ENCODE results near the gene DPY19L3.
"Not testable (repeated sequence)": the region's sequence is repeated elsewhere in the genome, so short reads cannot be mapped to it uniquely, and the experiment has no call there.

DPY19L3 gene

DNA sequence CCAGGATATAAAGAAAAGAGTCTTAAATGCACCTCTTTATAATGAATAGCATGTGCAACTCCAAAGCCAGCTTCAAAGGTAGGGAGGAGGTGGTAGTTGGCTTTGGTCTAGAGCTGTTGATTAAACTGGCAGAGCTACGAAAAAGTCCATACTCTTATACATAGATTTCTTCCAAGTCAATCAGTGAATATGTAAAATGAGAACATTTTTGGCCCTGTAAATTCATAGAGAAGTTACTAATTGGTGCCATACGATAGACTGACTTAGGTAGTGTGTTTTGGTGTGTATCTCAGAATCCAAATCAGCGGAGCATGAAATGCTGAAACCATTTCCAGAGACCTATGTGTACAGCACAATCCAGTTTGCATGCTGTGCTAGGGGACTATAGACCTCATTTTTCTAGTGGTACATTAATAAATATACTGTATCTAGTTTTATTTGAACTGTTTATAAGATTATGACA is 17.1 kb upstream of the DPY19L3 start:
- in situ Hi-C loops (cut with MboI; ENCODE audit: low sequenced_read_pairs), result no loop called here

DNA sequence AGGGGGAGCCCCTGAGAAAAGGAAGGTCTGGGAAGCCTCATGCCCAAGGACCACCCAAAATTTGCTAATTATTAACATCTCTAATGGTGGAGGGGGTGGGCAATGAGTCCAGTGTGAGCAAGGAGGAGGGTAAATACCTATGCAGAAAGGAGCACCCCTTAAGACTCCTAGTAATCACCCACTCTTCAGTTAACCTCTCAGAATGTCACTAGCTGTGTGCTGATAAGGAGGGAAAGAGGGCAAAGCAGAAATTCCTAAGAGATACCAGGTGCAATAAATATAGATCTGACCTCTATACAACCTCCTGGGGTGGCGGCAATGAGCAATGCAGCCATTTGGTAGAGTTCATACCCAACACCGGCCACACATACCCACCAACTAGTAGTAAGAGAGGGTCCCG is 12.7 kb upstream of the DPY19L3 start:
- in situ Hi-C loops (cut with MboI; ENCODE audit: low sequenced_read_pairs), result no loop called here

DNA sequence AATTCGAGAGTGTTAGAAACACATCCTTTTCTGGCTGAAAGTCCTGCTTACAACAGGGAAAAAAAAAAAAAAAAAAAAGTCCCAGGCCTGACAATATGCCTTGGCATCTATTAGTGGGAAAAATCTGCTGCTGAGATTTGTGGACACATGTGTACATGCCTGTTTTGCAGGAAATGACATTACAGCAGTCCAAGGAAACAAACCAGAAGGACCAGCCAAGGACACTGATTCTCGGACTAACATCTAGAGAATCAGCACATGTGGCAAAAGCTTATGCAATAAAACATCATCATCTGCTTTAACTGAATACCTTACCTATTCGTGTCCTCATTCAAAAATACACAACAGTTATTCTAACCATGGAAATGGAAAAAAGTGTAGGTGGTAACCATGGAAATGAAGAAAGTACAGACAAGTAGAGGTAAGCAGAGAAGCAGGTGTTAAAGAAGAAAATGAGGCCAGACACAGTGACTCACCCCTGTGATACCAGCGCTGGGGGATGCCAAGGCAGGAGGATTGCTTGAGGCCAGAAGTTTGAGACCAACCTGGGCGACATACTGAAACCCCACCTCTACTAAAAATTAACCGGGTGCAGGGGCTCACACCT is 9.4 kb upstream of the DPY19L3 start:
- in situ Hi-C loops (cut with MboI; ENCODE audit: low sequenced_read_pairs), result no loop called here

DNA sequence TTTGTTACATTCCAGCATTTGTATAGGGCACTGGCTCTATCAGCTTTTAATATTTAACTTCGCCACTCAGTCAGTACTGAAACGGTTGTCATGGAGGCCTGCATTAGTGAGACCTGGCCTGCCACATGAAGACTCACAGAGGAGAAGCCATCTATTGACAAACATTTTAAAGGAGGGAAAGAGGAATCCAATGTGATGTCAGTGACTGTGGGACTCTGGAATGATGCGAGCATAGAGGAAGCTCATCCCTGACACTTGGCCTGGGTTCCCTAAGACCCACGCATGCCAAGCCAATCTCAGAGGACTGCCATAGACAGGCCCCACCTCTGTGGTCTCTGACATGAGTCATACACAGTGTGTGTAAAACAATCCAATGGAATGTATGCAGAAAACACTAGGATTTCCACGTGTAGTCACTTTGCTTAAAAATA is 7.9 kb upstream of the DPY19L3 start:
- in situ Hi-C loops (cut with MboI; ENCODE audit: low sequenced_read_pairs), result no loop called here

DNA sequence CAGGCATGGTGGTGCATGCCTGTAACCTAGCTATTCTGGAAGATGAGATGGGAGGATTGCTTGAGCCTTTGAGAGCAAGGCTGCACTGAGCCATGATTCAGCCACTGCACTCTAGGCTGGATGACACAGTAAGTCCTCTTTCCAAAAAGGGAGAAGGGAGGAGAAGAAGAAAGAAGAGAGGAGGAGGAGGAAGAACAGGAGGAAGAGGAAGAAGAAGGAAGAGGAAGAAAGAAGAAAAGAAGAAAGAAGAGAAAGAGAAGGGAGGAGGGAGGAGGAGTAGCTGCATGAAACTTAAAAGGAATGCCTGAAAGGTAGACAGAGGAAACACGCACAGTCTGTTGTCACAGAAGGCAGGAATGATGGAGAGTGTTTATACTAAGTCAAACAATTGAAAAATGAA is 3.6 kb upstream of the DPY19L3 start:
- in situ Hi-C loops (cut with MboI; ENCODE audit: low sequenced_read_pairs), result no loop called here

DNA sequence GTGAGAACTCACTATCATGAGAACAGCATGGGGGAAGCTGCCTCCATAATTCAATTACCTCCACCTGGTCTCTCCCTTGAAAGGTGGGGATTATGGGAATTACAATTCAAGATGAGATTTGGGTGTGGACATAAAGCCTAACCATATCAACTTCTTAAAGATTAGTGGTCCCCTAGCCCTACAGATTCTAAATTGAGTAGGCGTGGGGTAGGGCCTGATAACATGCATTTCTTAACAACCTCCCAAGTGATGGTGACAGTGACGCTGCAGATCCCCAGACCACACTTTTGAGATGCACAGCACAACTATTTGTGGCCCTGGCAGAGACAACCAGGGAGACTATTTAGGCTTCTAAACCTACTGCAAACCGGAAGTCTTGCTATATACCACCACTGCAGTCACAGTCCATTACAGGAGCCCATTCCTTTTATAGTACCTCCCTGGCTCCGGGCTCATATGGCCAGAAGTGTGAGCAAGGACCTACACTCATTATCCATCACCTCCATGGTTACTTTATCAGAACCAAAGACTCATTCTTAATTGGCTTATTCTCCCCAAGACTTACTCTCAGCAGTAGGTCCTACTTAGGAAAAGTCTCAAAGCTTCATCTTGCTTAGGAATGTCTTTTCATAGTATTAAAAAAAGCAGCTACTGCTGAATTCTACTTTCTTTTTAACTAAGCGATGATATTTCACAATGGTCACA is 2.1 kb upstream of the DPY19L3 start:
- in situ Hi-C loops (cut with MboI; ENCODE audit: low sequenced_read_pairs), result no loop called here

DNA sequence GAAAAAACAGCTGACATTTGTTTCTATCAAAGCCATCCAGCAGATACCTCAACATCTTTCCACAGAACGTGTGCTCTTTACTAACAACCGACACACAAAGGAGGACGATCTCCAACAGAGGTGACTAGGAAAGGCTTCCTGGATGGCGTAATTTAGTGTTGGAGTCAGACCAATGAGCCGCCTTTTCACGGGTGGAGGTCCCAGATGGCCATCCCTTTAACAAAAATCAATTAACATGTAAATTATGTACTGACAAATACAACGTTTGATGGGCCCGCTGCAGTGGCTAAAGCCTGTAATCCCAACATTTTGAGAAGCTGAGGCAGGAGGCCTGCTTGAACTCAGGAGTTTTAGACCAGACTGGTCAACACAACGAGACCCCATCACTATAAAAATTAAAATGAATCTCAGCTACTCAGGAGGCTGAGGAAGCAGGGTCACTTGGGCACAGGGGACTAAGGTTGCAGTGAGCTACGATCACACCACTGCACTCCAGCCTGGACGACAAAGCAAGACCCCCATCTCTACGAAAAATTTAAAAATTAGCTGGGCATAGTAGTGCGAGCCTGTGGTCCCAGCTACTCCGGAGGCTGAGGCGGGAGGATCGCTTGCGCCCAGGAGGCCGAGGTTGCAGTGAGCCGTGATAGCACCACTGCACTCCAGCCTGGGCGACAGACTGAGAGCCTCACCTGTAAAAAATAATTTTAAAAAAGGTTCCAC is 1.2 kb upstream of the DPY19L3 start:
- in situ Hi-C loops (cut with MboI; ENCODE audit: low sequenced_read_pairs), result no loop called here

DNA sequence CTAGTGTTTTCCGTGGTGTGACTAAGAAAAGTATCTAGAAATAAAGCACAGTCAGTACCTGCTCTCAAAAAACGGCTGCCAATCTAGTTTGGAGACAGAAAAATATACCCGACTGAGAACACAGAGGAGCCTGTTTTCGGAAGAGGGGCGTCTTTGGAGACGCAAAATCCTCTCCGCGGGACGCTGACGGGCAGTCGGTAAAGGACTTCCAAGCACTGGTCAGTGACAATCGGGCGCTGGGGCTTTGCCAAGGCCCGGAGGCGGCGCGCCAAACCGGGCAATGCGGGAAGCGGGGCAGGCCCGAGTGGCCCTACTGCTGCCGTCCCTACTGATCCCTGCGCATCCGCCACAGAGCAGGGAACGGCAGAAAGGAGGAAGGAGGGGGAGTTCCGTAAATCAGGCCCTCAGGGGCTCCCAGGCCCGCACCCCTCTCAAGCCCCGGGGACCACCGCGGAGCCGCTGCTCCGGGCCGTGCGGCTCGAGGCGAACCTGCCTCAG is 588 bp upstream of the DPY19L3 start:
- in situ Hi-C loops (cut with MboI; ENCODE audit: low sequenced_read_pairs), result no loop called here

DNA sequence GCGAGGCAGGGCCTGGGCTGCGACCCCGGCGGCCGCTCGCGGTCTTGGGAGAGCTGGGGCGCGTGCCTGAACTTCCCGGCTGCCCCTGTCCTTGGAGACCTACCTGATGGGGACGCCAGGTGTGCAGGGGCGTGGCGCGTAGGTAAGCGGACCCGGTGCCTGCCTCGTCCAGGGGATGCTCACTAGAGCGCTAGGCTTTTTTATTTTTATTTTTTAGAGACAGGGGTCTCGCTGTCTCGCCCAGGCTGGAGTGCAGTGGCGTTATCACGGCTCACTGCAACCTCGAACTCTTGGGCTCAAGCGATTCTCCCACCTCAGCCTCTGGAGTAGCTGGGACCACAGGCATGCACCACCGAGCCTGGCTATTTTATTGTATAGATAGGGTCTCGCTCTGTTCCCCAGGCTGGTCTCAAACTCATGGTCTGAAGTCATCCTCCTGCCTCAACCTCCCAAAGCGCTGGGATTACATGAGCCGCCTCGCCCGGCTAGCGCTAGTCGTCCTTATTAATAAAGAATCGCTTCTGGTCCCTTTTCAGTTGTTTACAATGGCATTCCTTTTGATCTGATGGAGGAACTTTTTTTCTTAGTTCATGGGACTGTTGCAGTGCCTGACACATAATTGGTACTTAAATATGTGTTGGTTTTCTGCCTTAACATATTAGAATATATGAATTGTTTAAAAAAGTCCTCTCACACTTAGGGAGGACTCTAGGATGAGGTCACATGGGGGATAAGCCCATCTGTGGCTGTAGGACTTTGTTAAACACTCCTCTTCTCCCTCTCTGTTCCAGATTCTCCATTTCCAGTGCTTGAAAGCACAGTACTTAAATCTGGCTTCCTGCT is 812 bp downstream of the DPY19L3 start:
- in situ Hi-C loops (cut with MboI; ENCODE audit: low sequenced_read_pairs), result no loop called here

DNA sequence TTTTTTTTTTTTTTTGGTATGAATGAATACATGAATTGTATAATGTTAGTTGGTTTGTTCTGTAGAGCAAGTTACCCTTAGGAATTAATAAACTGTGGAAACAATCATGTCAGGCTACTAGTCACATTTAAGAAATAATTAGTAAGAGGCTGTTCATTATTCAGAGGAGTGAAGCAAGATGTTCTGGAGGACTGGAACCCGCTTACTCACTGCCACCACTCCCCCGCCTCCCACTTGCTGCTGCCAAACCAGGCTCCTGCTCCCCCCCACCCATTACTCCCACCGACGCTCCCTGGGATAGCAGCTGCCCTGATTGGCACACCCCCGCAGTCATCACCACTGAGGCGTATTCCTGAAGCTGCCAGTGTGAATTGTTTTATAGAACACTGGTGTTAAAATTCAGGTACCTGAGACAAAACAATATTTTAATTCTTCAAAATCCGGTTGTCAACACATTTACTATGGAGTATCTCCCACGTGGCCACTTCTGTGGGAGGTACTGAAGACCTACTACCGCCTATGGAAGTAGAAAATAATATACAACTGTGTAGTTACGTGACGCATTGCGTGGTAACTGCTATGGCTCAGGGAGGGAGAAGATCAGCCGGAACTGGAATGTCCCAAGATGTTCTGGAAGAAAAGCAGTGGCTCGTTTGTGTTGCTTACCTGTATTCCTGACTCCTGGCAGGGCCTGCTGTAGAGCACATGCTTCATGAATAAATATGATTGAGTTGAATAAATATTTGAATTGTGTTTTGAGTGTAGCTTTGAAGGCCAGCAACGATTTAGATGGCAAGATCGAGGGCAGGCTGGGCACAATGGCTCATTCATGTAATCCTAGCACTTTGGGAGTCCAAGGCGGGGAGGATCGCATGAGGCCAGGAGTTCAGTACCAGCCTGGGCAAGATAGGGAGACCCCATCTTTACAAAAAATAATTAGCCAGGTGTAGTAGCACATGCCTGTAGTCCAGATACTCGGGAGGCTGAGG is 1.7 kb downstream of the DPY19L3 start:
- in situ Hi-C loops (cut with MboI; ENCODE audit: low sequenced_read_pairs), result no loop called here

DNA sequence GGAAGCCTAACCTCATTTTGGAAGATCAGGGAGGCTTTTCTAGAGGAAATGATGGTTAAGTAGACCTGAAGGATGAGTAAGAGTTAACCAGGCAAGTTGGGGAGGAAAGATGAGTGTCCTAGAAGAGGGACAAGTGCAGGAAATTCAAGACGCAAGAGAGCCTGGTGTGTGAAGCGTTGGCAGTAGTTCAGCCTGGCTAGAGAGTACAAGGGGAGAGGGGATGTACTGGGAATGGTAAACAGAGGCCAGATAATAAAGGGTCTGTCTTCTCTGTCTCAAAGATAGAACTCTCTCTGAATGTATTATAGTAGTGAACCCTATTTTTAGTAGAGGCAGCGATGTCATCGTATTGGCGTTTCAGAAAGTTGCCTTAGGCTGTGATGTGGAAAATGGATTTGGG is 9.7 kb downstream of the DPY19L3 start:
- in situ Hi-C loops (cut with MboI; ENCODE audit: low sequenced_read_pairs), result no loop called here

DNA sequence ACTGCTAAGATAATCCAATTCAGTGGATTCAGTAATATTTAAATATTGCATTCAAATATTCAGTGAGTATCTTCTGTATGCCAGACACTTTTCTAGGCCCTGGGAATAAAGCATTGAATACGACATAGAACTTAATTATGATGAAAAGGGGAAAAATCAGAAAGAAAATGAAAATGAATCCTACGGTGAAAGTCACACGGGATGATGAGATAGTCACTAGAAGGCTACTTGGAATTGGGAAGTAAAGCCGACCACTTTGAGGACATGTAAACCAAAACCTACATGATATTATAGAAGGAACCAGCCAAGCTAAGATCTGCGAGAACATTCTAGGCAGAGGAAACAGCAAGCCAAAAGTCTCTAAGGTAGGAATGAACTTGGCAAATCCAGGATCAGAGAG is 10.1 kb downstream of the DPY19L3 start:
- in situ Hi-C loops (cut with MboI; ENCODE audit: low sequenced_read_pairs), result no loop called here

DNA sequence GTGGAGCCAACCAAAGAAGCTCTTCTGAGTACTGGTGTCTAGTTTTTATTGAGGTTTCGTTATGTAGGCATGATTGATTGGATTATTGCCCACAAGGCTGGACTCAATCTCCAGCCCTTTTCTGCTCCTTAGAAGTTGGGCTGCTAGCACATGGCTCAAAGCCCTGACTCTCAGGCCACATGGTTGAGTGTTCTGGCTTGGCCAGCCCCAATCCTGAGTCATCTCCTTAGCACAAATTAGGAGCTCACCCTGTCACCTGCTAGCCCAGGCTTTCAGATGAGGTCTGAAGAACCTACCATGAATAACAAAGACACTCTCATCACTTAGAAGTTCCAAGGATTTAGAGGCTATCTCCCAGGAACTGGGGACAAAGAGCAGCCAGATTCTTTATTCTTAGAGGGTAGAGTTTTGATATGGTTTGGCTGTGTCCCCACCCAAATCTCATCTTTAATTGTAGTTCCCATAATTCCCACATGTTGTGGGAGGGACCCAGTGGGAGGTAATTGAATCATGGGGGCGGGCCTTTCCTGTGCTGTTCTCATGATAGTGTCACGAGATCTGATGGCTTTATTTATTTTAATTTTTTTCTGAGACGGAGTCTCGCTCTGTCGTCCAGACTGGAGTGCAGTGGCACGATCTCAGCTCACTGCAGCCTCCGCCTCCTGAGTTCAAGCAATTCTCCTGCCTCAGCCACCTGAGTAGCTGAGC is 11.3 kb downstream of the DPY19L3 start:
- in situ Hi-C loops (cut with MboI; ENCODE audit: low sequenced_read_pairs), result no loop called here

DNA sequence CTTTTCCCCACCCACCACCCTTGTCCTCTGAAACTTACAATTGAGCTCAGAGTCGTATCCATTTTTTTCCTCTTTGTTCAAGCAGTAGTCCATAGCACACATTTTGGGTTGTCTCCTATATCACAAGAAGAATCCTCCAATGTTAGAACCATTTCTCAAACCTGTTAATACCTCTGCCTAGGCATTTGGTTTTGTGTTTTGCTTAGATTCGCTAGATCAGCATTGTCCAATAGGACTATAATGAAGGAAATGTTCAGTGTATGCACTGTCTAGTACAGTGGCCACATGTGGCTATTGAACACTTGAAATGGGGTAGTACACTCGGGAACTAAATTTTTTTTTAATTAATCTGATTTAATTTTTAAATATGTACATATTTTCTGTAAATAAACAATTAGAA is 12.6 kb downstream of the DPY19L3 start:
- in situ Hi-C loops (cut with MboI; ENCODE audit: low sequenced_read_pairs), result no loop called here

DNA sequence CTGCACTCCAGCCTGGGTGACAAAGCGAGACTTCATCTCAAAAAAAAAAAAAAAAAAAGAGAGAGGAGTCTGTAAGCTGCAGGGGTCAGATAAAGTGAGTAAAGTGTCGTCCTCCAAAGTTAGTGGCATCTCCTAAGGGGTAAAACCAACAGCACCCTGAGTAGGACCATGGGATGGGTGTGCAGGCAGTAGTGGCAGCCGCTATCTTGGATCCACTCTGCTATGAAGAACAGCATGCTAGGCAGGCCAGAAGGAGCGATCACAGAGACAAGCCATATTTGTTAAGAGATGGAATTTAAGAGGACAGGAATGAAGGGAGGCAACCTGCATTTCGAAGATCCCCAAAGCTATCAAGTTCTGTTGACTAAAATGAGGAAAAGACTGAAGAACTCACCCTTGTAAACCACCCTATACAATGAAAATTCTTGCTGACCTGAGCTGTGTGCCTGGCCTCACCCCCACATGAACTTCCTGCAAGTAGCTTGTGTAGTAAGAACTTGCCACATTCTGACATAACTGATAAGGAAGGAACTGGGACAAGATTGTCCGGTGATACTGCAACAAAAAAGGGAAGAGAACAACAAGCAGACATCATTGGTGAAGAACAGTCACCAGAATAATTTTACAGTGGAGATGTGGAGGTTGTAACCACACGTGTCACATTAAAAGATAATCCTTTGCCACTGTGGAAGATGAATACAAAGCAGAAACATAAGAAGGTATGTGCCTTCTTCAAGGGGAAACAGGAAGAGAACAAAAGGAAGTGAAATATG is 16.2 kb downstream of the DPY19L3 start:
- in situ Hi-C loops (cut with MboI; ENCODE audit: low sequenced_read_pairs), result no loop called here

DNA sequence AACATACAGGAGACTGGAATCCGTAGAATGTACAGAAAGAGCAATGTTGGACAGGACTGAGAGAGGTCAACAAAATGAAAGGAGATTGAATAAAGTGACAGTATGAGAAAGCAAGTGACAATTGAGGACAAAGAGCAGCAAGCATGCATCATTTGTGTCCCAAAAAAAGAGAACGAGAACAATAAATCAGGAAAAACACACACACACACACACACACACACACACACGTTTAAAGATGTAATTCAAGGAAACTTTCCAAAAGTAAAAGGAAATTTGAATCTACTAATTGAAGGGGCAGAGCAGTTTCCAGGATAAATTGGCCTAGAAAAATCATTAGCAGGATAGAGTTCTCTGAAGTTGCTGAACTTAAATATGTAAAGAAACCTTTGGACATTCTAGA is 16.9 kb downstream of the DPY19L3 start:
- in situ Hi-C loops (cut with MboI; ENCODE audit: low sequenced_read_pairs), result no loop called here

DNA sequence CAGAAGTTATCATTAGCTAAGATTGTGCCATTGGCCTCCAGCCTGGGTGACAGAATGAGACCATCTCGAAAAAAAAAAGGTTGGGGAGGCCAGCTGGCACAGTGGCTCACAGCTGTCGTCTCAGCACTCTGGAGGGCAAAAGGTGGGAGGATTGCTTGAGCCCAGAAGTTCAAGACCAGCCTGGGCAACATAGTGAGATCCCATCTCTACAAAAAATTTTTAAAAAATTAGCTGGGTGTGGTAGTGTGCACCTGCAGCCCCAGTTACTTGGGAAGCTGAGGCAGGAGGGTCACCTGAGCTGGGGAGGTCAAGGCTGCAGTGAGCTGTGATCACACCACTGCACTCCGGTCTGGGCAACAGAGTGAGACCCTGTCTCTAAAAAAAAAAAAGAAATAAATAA is 18.4 kb downstream of the DPY19L3 start:
- in situ Hi-C loops (cut with MboI; ENCODE audit: low sequenced_read_pairs), result not testable (repeated sequence)

DNA sequence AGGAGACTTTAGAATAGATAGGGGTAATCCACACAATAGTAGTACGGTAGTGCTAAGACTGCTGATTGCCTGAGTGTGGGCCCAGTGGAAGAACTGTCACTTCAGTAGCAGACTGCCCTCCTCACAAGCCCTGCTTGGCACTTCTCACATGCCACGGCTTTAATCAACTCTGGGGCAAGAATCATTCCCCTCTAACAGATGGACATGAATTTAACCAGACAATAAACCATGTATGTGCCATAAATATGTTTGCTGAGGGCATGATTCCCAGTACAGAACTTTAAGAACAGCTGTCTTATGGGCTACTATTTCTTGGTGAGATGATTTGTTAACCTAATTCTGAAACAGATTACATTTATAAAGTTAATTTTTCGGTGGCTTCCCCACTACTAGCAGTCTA is 22.0 kb downstream of the DPY19L3 start:
- in situ Hi-C loops (cut with MboI; ENCODE audit: low sequenced_read_pairs), result no loop called here
